RCC 7860 (cell line): ENCODE data around the gene KANSL1.

Experiments
- DNase-seq: peaks from one replicate; pipeline ENCODE4 v3.0.0-alpha.2; 2015; ENCODE audit warnings: low spot score
- FAIRE-seq: peaks from 2 replicates; lab custom pipeline; 2012; peaks lifted over from hg19 to GRCh38; lab: Jason Lieb, UNC

KANSL1 gene

GRCh38 chr17:46141645-46142044, 51.6 kb downstream of the KANSL1 start:
- DNase-seq (no peak), FAIRE-seq (no peak)

GRCh38 chr17:46140645-46141197, 52.5 kb downstream of the KANSL1 start:
- FAIRE-seq (no peak), DNase-seq (no peak)

DNA sequence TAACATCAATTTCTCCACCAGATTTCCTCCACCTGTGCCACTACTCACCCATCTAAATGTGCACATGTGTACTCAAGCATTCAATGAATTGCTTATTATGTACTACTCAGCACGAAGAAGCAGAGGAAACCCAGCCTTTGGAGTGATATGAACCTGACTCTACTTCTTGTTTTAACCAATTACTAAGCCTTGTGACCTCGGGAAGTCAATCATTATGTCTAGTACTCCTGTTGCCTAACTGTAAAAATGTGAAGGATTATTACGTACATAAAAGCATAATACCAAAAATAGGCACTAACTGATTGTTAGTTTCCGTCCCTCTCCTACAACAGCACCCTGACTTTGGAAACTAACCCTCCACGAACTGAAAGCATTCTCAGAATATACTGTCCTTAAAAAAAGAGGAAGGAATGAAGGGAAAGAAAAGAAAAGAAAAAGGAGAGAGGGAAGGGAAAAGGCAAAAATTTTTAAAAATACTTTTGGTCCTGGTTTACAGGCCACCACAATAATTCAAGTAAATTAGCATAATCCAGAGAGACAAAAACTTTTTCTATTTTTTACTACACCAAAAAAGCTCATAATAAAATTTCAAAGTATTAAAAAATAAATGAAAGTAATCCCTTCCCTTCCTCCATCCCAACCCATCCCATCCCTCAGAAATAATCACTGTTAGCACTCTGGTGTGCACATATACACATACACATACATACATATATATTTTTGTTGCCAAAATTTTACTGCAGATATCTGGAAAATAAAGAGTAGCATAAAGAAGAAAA, 53.6 kb downstream of the KANSL1 start:
- DNase-seq (no peak), FAIRE-seq (peak; percentile 30)

GRCh38 chr17:46138473-46138872, 54.8 kb downstream of the KANSL1 start:
- no peak for DNase-seq
- no peak for FAIRE-seq

- DNase-seq (no peak), FAIRE-seq (no peak)
Measured at GRCh38 chr17:46136820-46137219, 56.4 kb downstream of the KANSL1 start.

GRCh38 chr17:46135879-46136563, 57.2 kb downstream of the KANSL1 start:
- FAIRE-seq (no peak), DNase-seq (no peak)

DNA sequence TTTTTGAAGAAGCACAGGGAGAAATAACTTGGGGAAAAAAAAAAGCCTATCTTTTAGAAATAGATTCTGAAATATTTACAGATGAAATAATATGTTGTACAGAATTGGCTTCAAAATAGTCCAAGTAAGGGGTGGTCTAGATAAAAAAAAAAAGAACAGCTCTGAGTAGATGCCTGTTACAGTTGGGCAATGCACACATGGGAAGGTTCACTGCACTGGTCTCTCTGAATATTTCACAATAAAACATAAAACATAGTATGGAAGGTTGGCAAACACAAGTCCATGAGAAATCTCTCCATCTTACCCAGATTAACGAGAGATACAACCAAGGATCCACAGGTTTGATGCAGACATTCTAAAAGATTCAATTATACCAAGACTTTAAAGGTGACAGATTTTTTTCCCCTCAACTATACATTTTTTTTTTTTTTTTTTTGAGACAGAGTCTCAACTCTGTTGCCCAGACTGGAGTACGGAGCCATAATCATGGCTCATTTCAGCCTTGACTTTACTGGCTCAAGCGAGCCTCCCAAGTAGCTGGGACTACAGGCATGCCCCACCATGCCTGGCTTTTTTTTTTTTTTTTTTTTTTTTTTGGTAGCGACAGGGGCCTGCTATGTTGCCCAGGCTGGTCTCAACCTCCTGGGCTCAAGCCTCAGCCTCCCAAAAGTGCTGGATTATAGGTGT, 58.0 kb downstream of the KANSL1 start:
- DNase-seq = no peak
- no peak for FAIRE-seq

DNA sequence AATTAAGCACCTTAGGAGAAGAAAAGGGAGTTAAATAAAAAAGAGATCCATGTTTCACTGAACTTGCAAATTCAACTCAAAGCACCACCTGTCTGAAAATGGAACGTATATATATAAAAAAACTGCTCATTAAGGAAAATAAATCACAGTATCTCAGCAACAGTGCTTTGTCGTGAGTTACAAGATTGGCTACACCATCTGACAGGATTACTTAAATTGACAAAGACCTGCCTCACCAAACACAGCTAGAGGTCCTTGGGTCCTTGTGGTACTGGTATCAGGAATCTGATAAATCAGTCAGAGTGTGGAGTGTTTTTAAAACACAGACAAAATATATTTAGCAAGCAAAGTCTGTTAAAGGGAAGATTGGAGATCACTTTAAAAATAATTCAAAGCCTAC, 63.9 kb downstream of the KANSL1 start:
- FAIRE-seq (no peak), DNase-seq (no peak)

- DNase-seq (no peak), FAIRE-seq (no peak)
Measured at GRCh38 chr17:46128453-46128852, 64.8 kb downstream of the KANSL1 start.

- DNase-seq (no peak), FAIRE-seq (no peak)
Measured at GRCh38 chr17:46127524-46127923, 65.7 kb downstream of the KANSL1 start.

GRCh38 chr17:46126840-46127239, 66.4 kb downstream of the KANSL1 start:
- FAIRE-seq (no peak), DNase-seq (no peak)

DNA sequence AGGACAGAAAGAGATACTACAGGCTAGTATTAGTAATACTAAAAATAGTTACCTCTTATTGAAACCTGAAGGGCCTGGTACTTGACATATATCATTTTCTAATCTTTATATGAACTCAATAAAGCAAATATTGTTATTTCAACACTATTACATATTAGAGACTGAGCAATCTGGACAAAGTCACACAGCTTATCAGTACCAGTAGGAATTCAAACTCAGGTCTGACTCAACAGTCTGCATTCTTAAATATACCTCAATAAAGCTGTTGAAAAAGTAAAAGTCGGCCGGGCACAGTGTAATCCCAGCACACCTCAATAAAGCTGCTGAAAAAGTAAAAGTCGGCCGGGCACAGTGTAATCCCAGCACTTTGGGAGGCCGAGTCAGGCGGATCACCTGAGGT, 67.4 kb downstream of the KANSL1 start:
- no peak for DNase-seq
- FAIRE-seq = no peak

DNA sequence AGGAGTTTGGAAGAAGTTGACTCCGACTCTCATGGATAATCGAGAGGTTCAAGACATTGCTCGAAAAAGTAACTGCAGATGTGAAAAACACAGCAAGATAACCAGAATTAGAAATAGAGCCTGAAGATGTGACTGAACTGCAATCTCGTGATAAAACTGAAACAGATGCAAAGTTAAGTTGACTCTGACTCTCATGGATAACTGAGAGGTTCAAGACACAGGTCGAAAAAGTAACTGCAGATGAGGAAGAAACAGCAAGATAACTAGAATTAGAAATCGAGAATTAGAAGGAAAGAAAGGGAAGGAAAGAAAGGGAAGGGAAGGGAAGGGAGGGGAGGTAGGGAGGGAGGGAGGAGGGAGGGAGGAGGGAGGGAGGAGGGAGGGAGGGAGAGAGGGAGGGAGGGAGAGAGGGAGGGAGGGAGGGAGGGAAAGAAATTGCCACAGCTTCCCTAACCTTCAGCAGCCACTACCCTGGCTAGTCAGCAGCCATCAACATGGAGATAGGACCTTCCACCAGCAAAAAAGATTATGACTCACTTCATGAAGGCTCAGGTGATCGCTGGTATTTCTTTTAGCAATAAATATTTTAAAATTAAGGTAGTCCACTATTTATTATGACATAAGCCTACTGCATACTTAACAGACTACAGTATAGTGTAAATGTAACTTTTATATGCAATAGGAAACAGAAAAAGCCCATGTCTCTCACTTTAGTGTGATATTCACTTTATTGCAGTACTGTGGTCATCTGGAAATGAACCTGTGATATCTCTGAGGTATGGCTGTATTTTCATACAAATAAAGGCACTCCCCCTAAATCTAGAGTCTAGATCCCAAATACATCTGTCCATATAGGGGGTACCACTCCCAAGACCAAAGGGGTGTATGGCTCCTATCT, 68.3 kb downstream of the KANSL1 start:
- FAIRE-seq (no peak), DNase-seq (no peak)

DNA sequence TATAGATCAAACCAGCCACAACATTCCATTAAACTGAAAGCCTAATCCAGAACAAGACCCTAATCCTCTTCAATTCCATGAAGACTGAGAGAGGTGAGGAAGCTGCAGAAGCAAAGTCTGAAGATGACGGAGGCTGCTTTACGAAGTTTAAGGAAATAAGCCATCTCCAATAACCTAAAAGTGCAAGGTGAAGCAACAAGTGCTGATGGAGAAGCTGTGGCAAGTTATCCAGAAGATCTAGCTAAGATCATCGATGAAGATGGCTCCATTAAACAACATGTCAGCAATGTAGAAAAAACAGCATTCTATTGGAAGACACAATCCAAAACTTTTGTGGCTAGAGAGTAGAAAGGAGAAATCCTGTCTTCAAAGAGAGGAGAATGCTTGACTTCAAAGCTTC, 69.6 kb downstream of the KANSL1 start:
- no peak for FAIRE-seq
- DNase-seq = no peak

DNA sequence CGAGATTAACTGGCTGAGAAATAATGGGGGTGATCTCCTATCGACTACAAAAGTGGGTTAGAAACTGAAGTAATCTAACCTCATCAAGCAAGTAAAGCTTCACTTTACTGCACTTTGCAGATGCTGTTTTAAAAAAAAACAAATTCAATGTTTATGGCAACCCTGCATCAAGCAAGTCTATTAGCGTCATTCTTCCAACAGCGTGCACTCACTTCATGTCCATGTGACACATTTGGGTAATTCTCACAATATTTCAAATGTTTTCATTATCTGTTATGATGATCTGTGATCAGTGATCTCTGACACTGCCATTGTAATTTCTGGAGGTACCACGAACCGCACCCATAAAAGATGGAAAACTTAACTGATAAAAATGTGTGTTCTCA, 70.8 kb downstream of the KANSL1 start:
- FAIRE-seq = no peak

DNA sequence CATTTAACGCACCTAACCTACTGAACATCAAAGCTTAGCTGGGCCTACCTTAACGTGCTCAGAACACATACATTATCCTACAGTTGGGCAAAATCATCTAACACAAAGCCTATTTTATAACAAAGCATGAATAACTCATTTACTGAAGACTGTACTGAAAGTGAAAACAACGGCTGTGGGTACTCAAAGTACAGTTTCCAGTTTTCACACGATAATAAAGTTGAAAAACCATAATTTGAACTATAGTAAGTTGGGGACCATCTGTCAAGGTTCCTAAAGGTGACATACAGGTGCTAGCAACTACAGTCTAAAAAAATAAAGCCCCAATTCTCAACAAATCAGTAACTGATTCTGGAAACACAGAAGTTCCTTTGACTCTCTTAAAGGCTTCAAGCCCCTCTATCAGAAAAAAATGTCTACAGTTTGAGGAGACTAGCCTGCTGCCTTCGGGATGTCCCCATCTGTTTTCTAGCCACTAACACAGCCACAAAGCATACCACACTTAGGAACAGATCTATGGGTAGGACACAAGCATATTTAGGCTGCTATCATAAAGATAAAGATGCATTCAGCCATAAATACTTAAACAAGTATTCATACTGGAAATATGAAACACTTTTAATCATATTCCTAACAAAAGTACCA, 71.3 kb downstream of the KANSL1 start:
- DNase-seq (no peak), FAIRE-seq (no peak)

More for the DNA sequence above, 70.8 kb downstream of the KANSL1 start:
- no peak for DNase-seq

DNA sequence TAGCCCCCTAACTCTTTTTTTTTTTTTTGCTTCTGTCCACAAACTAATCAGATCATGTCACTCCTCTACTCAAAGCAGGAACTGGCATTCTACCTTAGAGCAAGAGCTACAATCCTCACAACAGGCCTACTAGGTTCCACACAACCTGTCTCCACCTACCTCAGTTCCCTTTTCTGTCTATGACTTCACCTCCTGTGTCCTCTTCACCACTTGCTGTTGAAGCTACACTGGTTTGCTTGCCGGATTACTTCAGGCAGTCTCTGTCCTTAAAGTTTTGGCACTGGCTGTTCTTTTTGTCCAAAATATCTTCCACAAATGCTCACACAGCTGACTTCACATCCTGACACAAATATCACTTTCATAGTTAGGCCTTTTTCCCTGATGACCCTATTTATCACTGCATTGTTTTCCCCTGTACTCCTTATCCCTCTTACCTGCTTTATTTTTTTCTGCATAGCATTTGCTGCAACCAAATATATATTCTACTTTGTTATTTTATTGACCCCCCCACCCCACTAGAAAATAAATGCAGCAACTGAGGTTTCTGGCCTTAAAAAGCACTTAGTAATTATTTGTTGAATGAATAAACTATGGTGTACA, 72.0 kb downstream of the KANSL1 start:
- FAIRE-seq (no peak), DNase-seq (no peak)

DNA sequence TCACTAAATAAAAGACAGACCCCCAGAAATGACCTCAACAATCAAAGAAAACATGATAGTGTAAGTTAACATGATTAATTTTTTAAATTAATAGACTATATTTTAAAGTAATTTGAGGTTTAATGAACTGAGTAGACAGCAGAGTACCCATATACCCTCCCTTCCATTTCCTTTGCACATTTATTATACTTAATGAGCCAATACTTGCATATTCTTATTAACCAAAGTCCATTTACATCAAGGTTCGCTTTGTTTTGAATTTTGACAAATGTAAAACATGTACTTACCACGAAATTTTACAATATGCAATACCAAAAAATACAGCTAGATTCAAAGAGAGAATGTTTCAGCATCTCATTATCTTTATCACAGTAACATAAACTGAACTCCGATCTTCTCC, 72.7 kb downstream of the KANSL1 start:
- no peak for FAIRE-seq
- no peak for DNase-seq

DNA sequence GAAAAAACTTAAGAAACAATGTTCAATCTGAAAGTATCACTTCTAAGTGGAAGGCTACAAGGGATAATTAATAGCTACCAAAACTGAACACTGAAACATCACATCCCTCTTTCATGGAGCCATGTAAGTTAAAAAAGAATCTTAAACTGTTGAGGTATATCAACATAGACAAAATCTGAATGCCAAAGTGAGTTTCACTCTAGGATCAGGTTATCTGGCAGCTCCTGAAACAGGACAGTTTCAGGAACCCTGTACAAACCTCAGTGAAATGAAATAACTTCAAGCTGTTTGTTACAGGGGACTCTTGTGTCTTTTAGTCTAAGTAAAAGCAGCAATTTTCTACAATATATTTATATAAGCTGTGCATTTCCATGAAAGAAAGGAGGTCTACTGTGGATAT, 73.2 kb downstream of the KANSL1 start:
- FAIRE-seq (no peak), DNase-seq (no peak)

DNA sequence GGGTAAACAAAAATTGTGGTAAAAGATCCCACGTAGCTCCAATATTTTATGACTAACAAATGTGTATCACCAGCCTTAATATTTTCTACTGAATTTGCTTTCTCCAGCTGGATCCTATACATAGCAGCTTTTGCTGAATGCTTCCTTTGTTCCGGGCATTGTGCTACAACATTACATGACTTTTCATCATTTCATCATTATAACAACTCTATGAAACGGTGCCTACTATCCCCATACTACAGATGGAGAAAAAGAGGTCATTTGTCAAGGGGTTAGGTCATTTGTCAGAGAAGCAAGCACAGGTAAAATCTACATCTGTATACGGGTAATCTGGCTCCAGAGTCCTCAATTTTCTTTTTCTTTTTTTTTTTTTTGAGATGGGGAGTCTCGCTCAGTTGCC, 74.3 kb downstream of the KANSL1 start:
- DNase-seq (no peak), FAIRE-seq (no peak)
